ENCODE results near the gene CALB2.
"Not testable (repeated sequence)": the region's sequence is repeated elsewhere in the genome, so short reads cannot be mapped to it uniquely, and the experiment has no call there.

Gene CALB2

GRCh38 chr16:71352963-71353460 lies 5.5 kb upstream of the CALB2 start:
- no peak for DNase-seq (ENCODE audit: low read depth)

- no peak for DNase-seq (ENCODE audit: low read depth)
These were observed 4.8 kb upstream of the CALB2 start for GRCh38 chr16:71353736-71354135.

- no peak for DNase-seq (ENCODE audit: low read depth)
These were observed 4.4 kb upstream of the CALB2 start for GRCh38 chr16:71354156-71354555.

GRCh38 chr16:71356051-71356740 lies 2.3 kb upstream of the CALB2 start:
- no peak for DNase-seq (ENCODE audit: low read depth)

- not testable (repeated sequence) for DNase-seq (ENCODE audit: low read depth)
These were observed 1.6 kb upstream of the CALB2 start for GRCh38 chr16:71356936-71357335.

GRCh38 chr16:71357681-71358080 lies 842 bp upstream of the CALB2 start:
- DNase-seq (ENCODE audit: low read depth) = no peak

- no peak for DNase-seq (ENCODE audit: low read depth)
These were observed 908 bp downstream of the CALB2 start for GRCh38 chr16:71359431-71359830.

GRCh38 chr16:71360378-71360777 lies 1.9 kb downstream of the CALB2 start:
- DNase-seq (ENCODE audit: low read depth) = peak; percentile 80

GRCh38 chr16:71364133-71364681 lies 5.7 kb downstream of the CALB2 start:
- DNase-seq (ENCODE audit: low read depth) = no peak

- DNase-seq (ENCODE audit: low read depth) = no peak
These were observed 6.5 kb downstream of the CALB2 start for GRCh38 chr16:71365021-71365420.

- no peak for DNase-seq (ENCODE audit: low read depth)
These were observed 8.9 kb downstream of the CALB2 start for GRCh38 chr16:71367241-71367976.

- no peak for DNase-seq (ENCODE audit: low read depth)
These were observed 10.4 kb downstream of the CALB2 start for GRCh38 chr16:71368958-71369357.

GRCh38 chr16:71369494-71369893 lies 11.0 kb downstream of the CALB2 start:
- no peak for DNase-seq (ENCODE audit: low read depth)

- no peak for DNase-seq (ENCODE audit: low read depth)
These were observed 12.7 kb downstream of the CALB2 start for GRCh38 chr16:71371237-71371636.

- peak; percentile 11 for DNase-seq (ENCODE audit: low read depth)
These were observed 14.6 kb downstream of the CALB2 start for GRCh38 chr16:71373073-71373472.

GRCh38 chr16:71376465-71377157 lies 18.1 kb downstream of the CALB2 start:
- no peak for DNase-seq (ENCODE audit: low read depth)

GRCh38 chr16:71379711-71380110 lies 21.2 kb downstream of the CALB2 start:
- no peak for DNase-seq (ENCODE audit: low read depth)

GRCh38 chr16:71380831-71381230 lies 22.3 kb downstream of the CALB2 start:
- no peak for DNase-seq (ENCODE audit: low read depth)

- no peak for DNase-seq (ENCODE audit: low read depth)
These were observed 24.7 kb downstream of the CALB2 start for GRCh38 chr16:71383054-71383773.

- DNase-seq (ENCODE audit: low read depth) = no peak
These were observed 25.7 kb downstream of the CALB2 start for GRCh38 chr16:71384073-71384724.
